SK-N-SH (cell line): ENCODE data around the gene KRT37. TPM values are rescaled to one million over a fixed set of nuclear protein-coding genes. Genes with fewer than 3 reads are reported as not detected.

Source experiments
- CTCF ChIA-PET: fragments of 300-600, 350-600 bp; formaldehyde crosslinking; extraction: SDS; loops from one replicate; lab custom pipeline; 2021; lab: Yijun Ruan, JAX
- POLR2A ChIA-PET: fragments of 350-600 bp; sonication (Branson Sonifier 250); formaldehyde crosslinking; extraction: SDS; loops from one replicate; lab custom pipeline; 2020; ENCODE audit warnings: antibody characterized with exemption, inconsistent platforms; lab: Yijun Ruan, JAX
- DNase-seq: peaks from one replicate; pipeline ENCODE4 v3.0.0; 2012
- H2AFZ ChIP-seq: fragments of 200-600 bp; sonication (generic); 2 replicates; pipeline ENCODE4 v1.8.1; 2016; ENCODE audit warnings: antibody characterized with exemption, mild to moderate bottlenecking, low read depth
- H3F3A ChIP-seq: fragments of 200-600 bp; sonication (generic); replicated peaks from 2 replicates; pipeline ENCODE3; 2016; ENCODE audit warnings: antibody characterized with exemption, mild to moderate bottlenecking; ENCODE audit not compliant: insufficient read depth
- H3K27ac ChIP-seq, 2 experiments: fragments of 200-500 bp in 1 of 2; fragments of 200-600 bp in 1 of 2; sonication (Bioruptor generic) in 1 of 2; sonication (generic), shearing (Covaris generic) in 1 of 2; 2 replicates each; pipeline versions ENCODE4 v1.5.1 to v1.6.1; 2014 to 2016; ENCODE audit warnings: low read depth in 2 of 2, inconsistent platforms in 1 of 2, low read length in 1 of 2, mild to moderate bottlenecking in 1 of 2, mixed read lengths in 1 of 2
- H3K27me3 ChIP-seq: fragments of 200-600 bp; sonication (generic), shearing (Covaris generic); 2 replicates; pipeline ENCODE4 v1.6.1; 2016; ENCODE audit warnings: mixed run types; ENCODE audit not compliant: insufficient read depth
- H3K36me3 ChIP-seq, 2 experiments: fragments of 200-500 bp in 1 of 2; fragments of 200-600 bp in 1 of 2; sonication (Bioruptor generic) in 1 of 2; sonication (generic) in 1 of 2; replicated peaks in 1 of 2; 2 replicates each; pipeline versions ENCODE3 to v1.5.1; 2014 to 2016; ENCODE audit warnings: low read length in 1 of 2, mild to moderate bottlenecking in 1 of 2; ENCODE audit not compliant: insufficient read depth in 2 of 2, control insufficient read depth in 1 of 2
- H3K4me1 ChIP-seq, 2 experiments: fragments of 200-500 bp in 1 of 2; fragments of 200-600 bp in 1 of 2; sonication (Bioruptor generic) in 1 of 2; sonication (generic), shearing (Covaris generic) in 1 of 2; 2 replicates each; pipeline versions ENCODE4 v1.5.1 to v1.6.1; 2014 to 2016; ENCODE audit warnings: low read depth in 1 of 2, low read length in 1 of 2, mixed run types in 1 of 2; ENCODE audit not compliant: insufficient read depth in 2 of 2, control insufficient read depth in 1 of 2
- H3K4me2 ChIP-seq: fragments of 200-600 bp; sonication (generic), shearing (Covaris generic); 2 replicates; pipeline ENCODE4 v1.6.1; 2017; ENCODE audit warnings: mixed run types
- H3K4me3 ChIP-seq, 2 experiments: fragments of 200-500 bp in 1 of 2; fragments of 200-600 bp in 1 of 2; sonication (Bioruptor generic) in 1 of 2; sonication (generic), shearing (Covaris generic) in 1 of 2; 2 replicates each; pipeline versions ENCODE4 v1.5.1 to v1.8.1; 2014 to 2016; ENCODE audit warnings: low read depth in 2 of 2, inconsistent platforms in 1 of 2, low read length in 1 of 2, mild to moderate bottlenecking in 1 of 2, mixed read lengths in 1 of 2, moderate library complexity in 1 of 2
- H3K79me2 ChIP-seq: fragments of 200-600 bp; sonication (generic); 2 replicates; pipeline ENCODE4 v1.8.1; 2017; ENCODE audit warnings: mild to moderate bottlenecking; ENCODE audit not compliant: insufficient read depth
- H3K9ac ChIP-seq: fragments of 200-600 bp; sonication (generic); 2 replicates; pipeline ENCODE4 v1.6.1; 2017; ENCODE audit warnings: mixed run types
- H3K9me2 ChIP-seq: fragments of 200-600 bp; sonication (generic); 2 replicates; pipeline ENCODE4 v1.6.1; 2017; ENCODE audit warnings: mixed run types
- H3K9me3 ChIP-seq: fragments of 200-600 bp; sonication (generic); 2 replicates; pipeline ENCODE4 v1.6.1; 2017; ENCODE audit warnings: mixed run types, mild to moderate bottlenecking, moderate library complexity
- H4K20me1 ChIP-seq: fragments of 200-600 bp; sonication (generic); 2 replicates; pipeline ENCODE4 v1.6.1; 2017; ENCODE audit warnings: mild to moderate bottlenecking, mixed run types; ENCODE audit not compliant: insufficient read depth
- CHD2 ChIP-seq: fragments of 150-350 bp; IDR thresholded peaks from 2 replicates; pipeline ENCODE4 v1.6.1; 2018; ENCODE audit warnings: low read length; ENCODE audit not compliant: partially characterized antibody
- FOSL2 ChIP-seq: IDR thresholded peaks from 2 replicates; pipeline ENCODE4 v1.4.0; 2012; ENCODE audit warnings: low read depth, mild to moderate bottlenecking, moderate library complexity, borderline replicate concordance
- FOXJ3 ChIP-seq: sonication (generic); formaldehyde crosslinking; IDR thresholded peaks from 2 replicates; pipeline ENCODE4 v1.5.1; 2020; ENCODE audit warnings: mild to moderate bottlenecking, missing genetic modification reagents
- GABPA ChIP-seq: IDR thresholded peaks from 2 replicates; pipeline ENCODE4 v1.4.0; 2012; ENCODE audit warnings: low read depth, mild to moderate bottlenecking
- GATA2 ChIP-seq: sonication (generic); formaldehyde crosslinking; IDR thresholded peaks from 2 replicates; pipeline ENCODE4 v1.5.0; 2020; ENCODE audit warnings: mild to moderate bottlenecking, missing genetic modification reagents
- JUND ChIP-seq: IDR thresholded peaks from 2 replicates; pipeline ENCODE4 v1.4.0; 2012
- MXI1 ChIP-seq: IDR thresholded peaks from 2 replicates; pipeline ENCODE4 v1.6.1; 2012; ENCODE audit warnings: mild to moderate bottlenecking, low read depth, low read length, improper control_type of control experiment
- NFIC ChIP-seq: IDR thresholded peaks from 2 replicates; pipeline ENCODE4 v1.4.0; 2012; ENCODE audit warnings: borderline replicate concordance
- NRF1 ChIP-seq: IDR thresholded peaks from 2 replicates; pipeline ENCODE4 v1.6.1; 2012; ENCODE audit warnings: low read depth, mild to moderate bottlenecking, low read length
- POLR2AphosphoS5 ChIP-seq: IDR thresholded peaks from 2 replicates; pipeline ENCODE4 v1.6.1; 2012; ENCODE audit warnings: low read depth, low read length
- RFX5 ChIP-seq: IDR thresholded peaks from 2 replicates; pipeline ENCODE4 v1.6.1; 2012; ENCODE audit warnings: mild to moderate bottlenecking, improper control_type of control experiment, low read length
- RXRA ChIP-seq: IDR thresholded peaks from 2 replicates; pipeline ENCODE4 v1.4.0; 2012; ENCODE audit warnings: low read depth, mild to moderate bottlenecking, borderline replicate concordance
- SIN3A ChIP-seq: IDR thresholded peaks from 2 replicates; pipeline ENCODE4 v1.6.1; 2012; ENCODE audit warnings: low read depth, mild to moderate bottlenecking, low read length, moderate library complexity, borderline replicate concordance
- TAF1 ChIP-seq: IDR thresholded peaks from 2 replicates; pipeline ENCODE4 v1.6.1; 2012; ENCODE audit warnings: low read depth, mild to moderate bottlenecking, low read length, moderate library complexity, borderline replicate concordance
- TCF12 ChIP-seq: IDR thresholded peaks from 2 replicates; pipeline ENCODE4 v1.4.0; 2012
- YY1 ChIP-seq: IDR thresholded peaks from 2 replicates; pipeline ENCODE4 v1.4.0; 2012; ENCODE audit warnings: low read depth, mild to moderate bottlenecking
- WGBS: methylation state at CpG from one replicate; pipeline ENCODE4 v1.1.6; 2017; ENCODE audit warnings: low lambda C conversion rate; 5-methylcytosine and 5-hydroxymethylcytosine counted together
- polyA plus RNA-seq, 3 experiments: library from polyadenylated mRNA; depleted of rRNA; stranded (reverse); fragments of >200 nt; gene quantifications; 2 replicates each; pipeline ENCODE4 v1.2.3, GENCODE V29; 2012
- TF ChIP-seq, protein P1 (sequence below): IDR thresholded peaks from 2 replicates; pipeline ENCODE4 v1.4.0; 2012; ENCODE audit warnings: low read depth
- TF ChIP-seq, protein P2 (sequence below): fragments of 200-600 bp; sonication (generic); IDR thresholded peaks from 2 replicates; pipeline ENCODE4 v1.6.1; 2017; ENCODE audit warnings: antibody characterized with exemption, mild to moderate bottlenecking, moderate library complexity
- TF ChIP-seq, protein P3 (sequence below): IDR thresholded peaks from 2 replicates; pipeline ENCODE4 v1.4.0; 2012; ENCODE audit warnings: low read depth, borderline replicate concordance
- TF ChIP-seq, protein P4 (sequence below): fragments of 150-350 bp; IDR thresholded peaks from 2 replicates; pipeline ENCODE4 v1.6.1; 2016; ENCODE audit warnings: mild to moderate bottlenecking, low read depth, low read length

KRT37 gene
- polyA plus RNA-seq, 1 of the 3 experiments (the other 2 are of a cell fraction), result not detected

DNA sequence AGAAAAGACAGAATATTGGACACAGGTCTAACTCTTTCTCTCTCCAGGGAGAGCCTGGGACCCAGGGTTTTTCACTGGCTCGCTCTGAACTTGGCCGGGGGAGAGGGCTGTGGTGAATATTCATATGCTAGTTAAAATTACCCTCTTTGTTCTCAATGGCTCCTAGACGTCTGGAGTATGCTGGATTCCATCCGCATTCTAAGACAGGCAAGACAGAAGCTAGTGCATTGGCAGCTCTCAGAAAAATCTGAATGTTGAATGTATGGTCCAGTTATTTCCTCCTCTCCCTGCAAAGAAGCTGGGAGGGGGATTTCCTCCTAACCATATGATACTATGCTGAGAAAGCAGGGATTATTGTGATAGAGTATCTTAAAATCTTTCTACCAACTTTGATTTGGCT lies 36.7 kb downstream of the KRT37 start:
- Histone ChIP-seq H3K79me2 (no peaks in the 10 kb centered on the region), H3K27ac (no peak overlapping the region), H3K4me2 (no peak overlapping the region), H3F3A (no peaks in the 10 kb centered on the region), H3K27me3 (no peaks in the 10 kb centered on the region), H4K20me1 (no peaks in the 10 kb centered on the region), H3K9ac (no peak overlapping the region), H3K4me1 (peaks cover 0 to 4% of the 10 kb centered on the region in 2 experiments; a peak in 1 of 4 replicates), H3K4me3 (no peak overlapping the region), H3K36me3 (no peaks in the 10 kb centered on the region), H3K9me2 (no peaks in the 10 kb centered on the region), H3K9me3 (no peaks in the 10 kb centered on the region), H2AFZ (no peak overlapping the region)
- ChIA-PET CTCF (no interaction called here), POLR2A (no interaction called here)
- DNase-seq, result no peak
- TF ChIP-seq, protein P1, sequence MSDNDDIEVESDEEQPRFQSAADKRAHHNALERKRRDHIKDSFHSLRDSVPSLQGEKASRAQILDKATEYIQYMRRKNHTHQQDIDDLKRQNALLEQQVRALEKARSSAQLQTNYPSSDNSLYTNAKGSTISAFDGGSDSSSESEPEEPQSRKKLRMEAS, result no peak
- TF ChIP-seq MXI1, result no peak
- no peak for TF ChIP-seq NRF1
- TF ChIP-seq, protein P2, sequence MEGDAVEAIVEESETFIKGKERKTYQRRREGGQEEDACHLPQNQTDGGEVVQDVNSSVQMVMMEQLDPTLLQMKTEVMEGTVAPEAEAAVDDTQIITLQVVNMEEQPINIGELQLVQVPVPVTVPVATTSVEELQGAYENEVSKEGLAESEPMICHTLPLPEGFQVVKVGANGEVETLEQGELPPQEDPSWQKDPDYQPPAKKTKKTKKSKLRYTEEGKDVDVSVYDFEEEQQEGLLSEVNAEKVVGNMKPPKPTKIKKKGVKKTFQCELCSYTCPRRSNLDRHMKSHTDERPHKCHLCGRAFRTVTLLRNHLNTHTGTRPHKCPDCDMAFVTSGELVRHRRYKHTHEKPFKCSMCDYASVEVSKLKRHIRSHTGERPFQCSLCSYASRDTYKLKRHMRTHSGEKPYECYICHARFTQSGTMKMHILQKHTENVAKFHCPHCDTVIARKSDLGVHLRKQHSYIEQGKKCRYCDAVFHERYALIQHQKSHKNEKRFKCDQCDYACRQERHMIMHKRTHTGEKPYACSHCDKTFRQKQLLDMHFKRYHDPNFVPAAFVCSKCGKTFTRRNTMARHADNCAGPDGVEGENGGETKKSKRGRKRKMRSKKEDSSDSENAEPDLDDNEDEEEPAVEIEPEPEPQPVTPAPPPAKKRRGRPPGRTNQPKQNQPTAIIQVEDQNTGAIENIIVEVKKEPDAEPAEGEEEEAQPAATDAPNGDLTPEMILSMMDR, result no peak
- no peak for TF ChIP-seq JUND
- no peak for TF ChIP-seq RXRA
- TF ChIP-seq SIN3A, result no peak
- no peak for TF ChIP-seq TCF12
- no peak for TF ChIP-seq FOSL2
- no peak for TF ChIP-seq CHD2
- no peak for TF ChIP-seq GABPA
- TF ChIP-seq, protein P3, sequence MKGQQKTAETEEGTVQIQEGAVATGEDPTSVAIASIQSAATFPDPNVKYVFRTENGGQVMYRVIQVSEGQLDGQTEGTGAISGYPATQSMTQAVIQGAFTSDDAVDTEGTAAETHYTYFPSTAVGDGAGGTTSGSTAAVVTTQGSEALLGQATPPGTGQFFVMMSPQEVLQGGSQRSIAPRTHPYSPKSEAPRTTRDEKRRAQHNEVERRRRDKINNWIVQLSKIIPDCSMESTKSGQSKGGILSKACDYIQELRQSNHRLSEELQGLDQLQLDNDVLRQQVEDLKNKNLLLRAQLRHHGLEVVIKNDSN, result no peak
- TF ChIP-seq NFIC, result no peak
- no peak for TF ChIP-seq YY1
- no peak for TF ChIP-seq RFX5
- TF ChIP-seq TAF1, result no peak
- no peak for TF ChIP-seq FOXJ3 (CRISPR knock-in tag)
- TF ChIP-seq, protein P4, sequence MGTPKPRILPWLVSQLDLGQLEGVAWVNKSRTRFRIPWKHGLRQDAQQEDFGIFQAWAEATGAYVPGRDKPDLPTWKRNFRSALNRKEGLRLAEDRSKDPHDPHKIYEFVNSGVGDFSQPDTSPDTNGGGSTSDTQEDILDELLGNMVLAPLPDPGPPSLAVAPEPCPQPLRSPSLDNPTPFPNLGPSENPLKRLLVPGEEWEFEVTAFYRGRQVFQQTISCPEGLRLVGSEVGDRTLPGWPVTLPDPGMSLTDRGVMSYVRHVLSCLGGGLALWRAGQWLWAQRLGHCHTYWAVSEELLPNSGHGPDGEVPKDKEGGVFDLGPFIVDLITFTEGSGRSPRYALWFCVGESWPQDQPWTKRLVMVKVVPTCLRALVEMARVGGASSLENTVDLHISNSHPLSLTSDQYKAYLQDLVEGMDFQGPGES, result no peak
- no peak for TF ChIP-seq GATA2
- TF ChIP-seq POLR2AphosphoS5, result no peak
- WGBS, result 46% methylated on average over 4 of the region's 4 CpGs
